GM21576 (cell line): ENCODE results near the gene PLCL1.
"Not testable (repeated sequence)": the region's sequence is repeated elsewhere in the genome, so short reads cannot be mapped to it uniquely, and the experiment has no call there.

Experiments used
- ATAC-seq: cut with Tn5 transposase; IDR thresholded peaks from one replicate; pipeline ENCODE4 v1.9.1; 2021; ENCODE audit warnings: mild to moderate bottlenecking, moderate library complexity; ENCODE audit not compliant: unreplicated experiment

Gene PLCL1

GRCh38 chr2:197809064-197809463, 4.7 kb downstream of the PLCL1 start:
- no peak for ATAC-seq

GRCh38 chr2:197810016-197810415, 5.6 kb downstream of the PLCL1 start:
- no peak for ATAC-seq

- ATAC-seq = no peak
Observed at GRCh38 chr2:197810491-197810890, 6.1 kb downstream of the PLCL1 start.

GRCh38 chr2:197813093-197813787, 8.8 kb downstream of the PLCL1 start:
- ATAC-seq = no peak

GRCh38 chr2:197814526-197814925, 10.1 kb downstream of the PLCL1 start:
- ATAC-seq = no peak

- no peak for ATAC-seq
Observed at GRCh38 chr2:197821550-197822289, 17.3 kb downstream of the PLCL1 start.

GRCh38 chr2:197822333-197822732, 17.9 kb downstream of the PLCL1 start:
- no peak for ATAC-seq

GRCh38 chr2:197827618-197828017, 23.2 kb downstream of the PLCL1 start:
- no peak for ATAC-seq

GRCh38 chr2:197828464-197829135, 24.2 kb downstream of the PLCL1 start:
- no peak for ATAC-seq

- ATAC-seq = not testable (repeated sequence)
Observed at GRCh38 chr2:197834771-197835170, 30.4 kb downstream of the PLCL1 start.

GRCh38 chr2:197835293-197835692, 30.9 kb downstream of the PLCL1 start:
- no peak for ATAC-seq

GRCh38 chr2:197838036-197838435, 33.6 kb downstream of the PLCL1 start:
- ATAC-seq = peak; percentile 99

GRCh38 chr2:197838579-197838978, 34.2 kb downstream of the PLCL1 start:
- no peak for ATAC-seq

GRCh38 chr2:197839327-197839726, 34.9 kb downstream of the PLCL1 start:
- no peak for ATAC-seq

- no peak for ATAC-seq
Observed at GRCh38 chr2:197839856-197840255, 35.5 kb downstream of the PLCL1 start.

GRCh38 chr2:197846128-197846527, 41.7 kb downstream of the PLCL1 start:
- ATAC-seq = no peak

GRCh38 chr2:197846777-197847176, 42.4 kb downstream of the PLCL1 start:
- ATAC-seq = no peak

- no peak for ATAC-seq
Observed at GRCh38 chr2:197847651-197848401, 43.4 kb downstream of the PLCL1 start.

- ATAC-seq = no peak
Observed at GRCh38 chr2:197848602-197849001, 44.2 kb downstream of the PLCL1 start.

GRCh38 chr2:197850882-197851450, 46.6 kb downstream of the PLCL1 start:
- no peak for ATAC-seq

GRCh38 chr2:197851451-197851850, 47.1 kb downstream of the PLCL1 start:
- no peak for ATAC-seq
